Endothelial cell of umbilical vein (primary cell): ENCODE data around the gene ANKRD16.

Source experiments
- EZH2 ChIP-seq: IDR thresholded peaks from 2 replicates; pipeline ENCODE4 v1.6.1; 2012; ENCODE audit warnings: borderline replicate concordance, low read depth, mild to moderate bottlenecking, moderate library complexity, low read length, inconsistent platforms; ENCODE audit not compliant: severe bottlenecking
- GATA2 ChIP-seq: IDR thresholded peaks from 2 replicates; pipeline ENCODE4 v1.7.0; 2011; ENCODE audit warnings: low read depth, mild to moderate bottlenecking, moderate library complexity, mixed read lengths, low read length; ENCODE audit not compliant: insufficient read length, insufficient read depth
- JUN ChIP-seq: IDR thresholded peaks from 2 replicates; pipeline ENCODE4 v1.6.1; 2011; ENCODE audit warnings: borderline replicate concordance, low read depth; ENCODE audit not compliant: insufficient read length, insufficient read depth
- MYC ChIP-seq: IDR thresholded peaks from one replicate; pipeline ENCODE4 v1.6.1; 2011; ENCODE audit warnings: mild to moderate bottlenecking, low read depth, low read length
- POLR2A ChIP-seq: IDR thresholded peaks from 2 replicates; pipeline ENCODE4 v1.6.1; 2012; ENCODE audit warnings: low read depth, mild to moderate bottlenecking, control low read depth, low read length
- POLR2AphosphoS5 ChIP-seq: IDR thresholded peaks from 2 replicates; pipeline ENCODE4 v1.6.1; 2012; ENCODE audit warnings: low read depth, mild to moderate bottlenecking, control low read depth, low read length, moderate library complexity; ENCODE audit not compliant: insufficient read depth
- TF ChIP-seq, protein P1 (sequence below), 2 donors: IDR thresholded peaks; 1 replicate in 1 of 2; 2 replicates in 1 of 2; pipeline ENCODE4 v1.5.1; 2011; ENCODE audit warnings: low read length in 2 of 2, mild to moderate bottlenecking in 2 of 2, moderate library complexity in 2 of 2, control low read depth in 1 of 2, inconsistent platforms in 1 of 2, low read depth in 1 of 2; ENCODE audit not compliant: insufficient read depth in 1 of 2; ENCODE audit errors: extremely low read depth in 1 of 2
- TF ChIP-seq, protein P2 (sequence below): IDR thresholded peaks from 2 replicates; pipeline ENCODE4 v1.6.1; 2011; ENCODE audit not compliant: insufficient read depth, insufficient read length

DNA sequence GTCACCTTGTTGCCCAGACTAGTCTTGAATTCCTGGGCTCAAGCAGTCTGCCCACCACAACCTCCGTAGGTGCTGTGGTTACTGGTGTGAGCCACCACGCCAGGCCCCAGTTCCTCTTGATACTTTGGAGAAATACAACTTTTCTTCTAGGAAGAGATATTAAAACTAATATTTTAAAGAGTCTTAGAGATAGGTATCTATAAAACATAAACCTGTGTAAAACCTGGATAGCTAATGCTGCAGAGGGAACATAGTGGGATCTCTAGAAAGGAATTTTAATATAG lies 71.7 kb downstream of the ANKRD16 start:
- TF ChIP-seq, protein P1, sequence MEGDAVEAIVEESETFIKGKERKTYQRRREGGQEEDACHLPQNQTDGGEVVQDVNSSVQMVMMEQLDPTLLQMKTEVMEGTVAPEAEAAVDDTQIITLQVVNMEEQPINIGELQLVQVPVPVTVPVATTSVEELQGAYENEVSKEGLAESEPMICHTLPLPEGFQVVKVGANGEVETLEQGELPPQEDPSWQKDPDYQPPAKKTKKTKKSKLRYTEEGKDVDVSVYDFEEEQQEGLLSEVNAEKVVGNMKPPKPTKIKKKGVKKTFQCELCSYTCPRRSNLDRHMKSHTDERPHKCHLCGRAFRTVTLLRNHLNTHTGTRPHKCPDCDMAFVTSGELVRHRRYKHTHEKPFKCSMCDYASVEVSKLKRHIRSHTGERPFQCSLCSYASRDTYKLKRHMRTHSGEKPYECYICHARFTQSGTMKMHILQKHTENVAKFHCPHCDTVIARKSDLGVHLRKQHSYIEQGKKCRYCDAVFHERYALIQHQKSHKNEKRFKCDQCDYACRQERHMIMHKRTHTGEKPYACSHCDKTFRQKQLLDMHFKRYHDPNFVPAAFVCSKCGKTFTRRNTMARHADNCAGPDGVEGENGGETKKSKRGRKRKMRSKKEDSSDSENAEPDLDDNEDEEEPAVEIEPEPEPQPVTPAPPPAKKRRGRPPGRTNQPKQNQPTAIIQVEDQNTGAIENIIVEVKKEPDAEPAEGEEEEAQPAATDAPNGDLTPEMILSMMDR (IDR thresholded peaks at IDR 0.05; ENCODE audit: extremely low read depth in 1 of 2, insufficient read depth in 1 of 2, low read depth in 1 of 2, low read length in 2 of 2), result no peak
- no peak for TF ChIP-seq POLR2AphosphoS5
- no peak for TF ChIP-seq POLR2A
- TF ChIP-seq GATA2, result no peak
- no peak for TF ChIP-seq EZH2
- no peak for TF ChIP-seq MYC
- no peak for TF ChIP-seq JUN
- TF ChIP-seq, protein P2, sequence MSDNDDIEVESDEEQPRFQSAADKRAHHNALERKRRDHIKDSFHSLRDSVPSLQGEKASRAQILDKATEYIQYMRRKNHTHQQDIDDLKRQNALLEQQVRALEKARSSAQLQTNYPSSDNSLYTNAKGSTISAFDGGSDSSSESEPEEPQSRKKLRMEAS, result no peak
